ENCODE results near the gene AEBP2. TPM values are rescaled to one million over a fixed set of nuclear protein-coding genes. Genes with fewer than 3 reads are reported as not detected.

Gene AEBP2
- total and polyA plus RNA-seq, 8 donors = 9.0 to 18.6 (median 13.2) TPM

GRCh38 chr12:19482036-19482435 lies 42.7 kb downstream of the AEBP2 start:
- WGBS, 2 donors = 82 to 94% methylated on average over 3 of the region's 3 CpGs
- Histone ChIP-seq H3K4me1 (no peaks in the 10 kb centered on the region), H3K36me3 (no peaks in the 10 kb centered on the region), H3K27ac (no peak overlapping the region), H3K9me3 (no peaks in the 10 kb centered on the region), H3K4me3 (no peak overlapping the region), H3K27me3 (no peaks in the 10 kb centered on the region)
- intact Hi-C loops (cut with DNase I) = no loop called here
- DNase-seq = no peak
- ATAC-seq = no peak
- TF ChIP-seq, protein P1, sequence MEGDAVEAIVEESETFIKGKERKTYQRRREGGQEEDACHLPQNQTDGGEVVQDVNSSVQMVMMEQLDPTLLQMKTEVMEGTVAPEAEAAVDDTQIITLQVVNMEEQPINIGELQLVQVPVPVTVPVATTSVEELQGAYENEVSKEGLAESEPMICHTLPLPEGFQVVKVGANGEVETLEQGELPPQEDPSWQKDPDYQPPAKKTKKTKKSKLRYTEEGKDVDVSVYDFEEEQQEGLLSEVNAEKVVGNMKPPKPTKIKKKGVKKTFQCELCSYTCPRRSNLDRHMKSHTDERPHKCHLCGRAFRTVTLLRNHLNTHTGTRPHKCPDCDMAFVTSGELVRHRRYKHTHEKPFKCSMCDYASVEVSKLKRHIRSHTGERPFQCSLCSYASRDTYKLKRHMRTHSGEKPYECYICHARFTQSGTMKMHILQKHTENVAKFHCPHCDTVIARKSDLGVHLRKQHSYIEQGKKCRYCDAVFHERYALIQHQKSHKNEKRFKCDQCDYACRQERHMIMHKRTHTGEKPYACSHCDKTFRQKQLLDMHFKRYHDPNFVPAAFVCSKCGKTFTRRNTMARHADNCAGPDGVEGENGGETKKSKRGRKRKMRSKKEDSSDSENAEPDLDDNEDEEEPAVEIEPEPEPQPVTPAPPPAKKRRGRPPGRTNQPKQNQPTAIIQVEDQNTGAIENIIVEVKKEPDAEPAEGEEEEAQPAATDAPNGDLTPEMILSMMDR (IDR thresholded peaks at IDR 0.05) = no peak
- FAIRE-seq = no peak

DNA sequence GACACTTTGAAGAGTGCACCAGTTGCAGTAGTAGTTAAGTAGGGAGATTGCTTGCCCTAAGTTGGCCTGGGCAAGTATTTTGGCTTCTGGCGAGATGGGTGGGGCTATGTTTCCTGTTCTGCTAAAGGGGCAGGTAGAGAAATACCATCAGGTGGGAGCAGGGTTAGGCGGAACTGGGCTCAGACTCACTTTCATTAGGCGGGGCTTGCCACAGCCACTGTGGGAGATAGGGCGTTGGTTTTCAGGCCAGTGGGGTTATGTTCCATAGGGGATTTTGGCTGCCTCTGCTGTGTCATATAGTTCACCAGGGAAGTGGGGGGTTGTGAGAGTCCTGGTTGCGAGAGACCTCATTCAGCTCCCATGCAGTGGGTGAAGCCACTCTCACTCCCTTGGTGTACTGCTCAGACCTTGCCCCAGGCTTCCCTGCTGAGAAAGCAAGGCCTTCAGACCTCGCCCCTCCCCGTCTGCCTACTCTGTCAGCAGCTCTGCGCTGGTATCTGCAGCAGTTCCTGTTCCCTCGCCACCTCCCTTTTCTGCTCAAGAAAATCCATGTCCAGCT lies 43.3 kb downstream of the AEBP2 start:
- intact Hi-C loops (cut with DNase I) = no loop called here
- H3K4me1 ChIP-seq = no peaks in the 10 kb centered on the region
- ATAC-seq = peak in 3 of 4 donors; percentile 24 to 66 (median 55)
- no peaks in the 10 kb centered on the region for H3K27me3 ChIP-seq
- DNase-seq = no peak
- H3K4me3 ChIP-seq = no peak overlapping the region
- no peaks in the 10 kb centered on the region for H3K36me3 ChIP-seq
- TF ChIP-seq, protein P1 (IDR thresholded peaks at IDR 0.05) = no peak
- no peak for FAIRE-seq
- H3K9me3 ChIP-seq = no peaks in the 10 kb centered on the region
- 95 to 96% methylated on average over 9 of the region's 9 CpGs for WGBS, 2 donors
- H3K27ac ChIP-seq = no peak overlapping the region

DNA sequence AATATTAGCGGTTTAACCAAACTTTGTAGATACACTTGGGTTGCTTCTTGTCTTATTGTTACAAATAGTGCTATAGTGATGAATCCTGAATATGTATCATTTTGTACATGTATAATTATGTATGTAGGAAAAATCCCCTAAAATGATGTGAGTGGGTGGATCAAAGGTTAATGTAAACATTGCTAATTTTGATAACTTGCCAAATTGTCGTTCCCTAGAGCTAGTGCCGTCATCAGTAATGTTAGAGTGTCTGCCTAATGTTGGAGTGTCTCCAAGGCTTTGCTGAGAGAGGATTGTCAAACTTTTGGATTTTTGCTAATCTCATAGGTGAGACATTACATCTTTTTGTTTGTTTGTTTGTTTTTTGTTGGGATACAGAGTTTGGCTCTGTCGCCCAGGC lies 44.4 kb downstream of the AEBP2 start:
- no peak for DNase-seq
- intact Hi-C loops (cut with DNase I) = no loop called here
- FAIRE-seq = no peak

GRCh38 chr12:19484738-19485137 lies 45.4 kb downstream of the AEBP2 start:
- no peaks in the 10 kb centered on the region for H3K27me3 ChIP-seq
- no peaks in the 10 kb centered on the region for H3K36me3 ChIP-seq
- H3K27ac ChIP-seq = no peak overlapping the region
- ATAC-seq (no peak), DNase-seq (no peak), FAIRE-seq (no peak)
- TF ChIP-seq, protein P1 (IDR thresholded peaks at IDR 0.05) = no peak
- WGBS, 2 donors = 93 to 95% methylated on average over 3 of the region's 3 CpGs
- no peak overlapping the region for H3K4me3 ChIP-seq
- no peaks in the 10 kb centered on the region for H3K4me1 ChIP-seq
- no peaks in the 10 kb centered on the region for H3K9me3 ChIP-seq
- intact Hi-C loops (cut with DNase I) = no loop called here

More for the DNA sequence above, 44.4 kb downstream of the AEBP2 start:
- Histone ChIP-seq H3K4me3 (no peak overlapping the region), H3K36me3 (no peaks in the 10 kb centered on the region), H3K9me3 (no peaks in the 10 kb centered on the region), H3K4me1 (no peaks in the 10 kb centered on the region), H3K27ac (no peak overlapping the region), H3K27me3 (no peaks in the 10 kb centered on the region)
- TF ChIP-seq, protein P1 (IDR thresholded peaks at IDR 0.05) = no peak
- no peak for ATAC-seq
- 85 to 90% methylated on average over 4 of the region's 4 CpGs for WGBS, 2 donors

- TF ChIP-seq, protein P1 (IDR thresholded peaks at IDR 0.05) = no peak
- intact Hi-C loops (cut with DNase I) = no loop called here
- Histone ChIP-seq H3K9me3 (no peaks in the 10 kb centered on the region), H3K4me1 (no peaks in the 10 kb centered on the region), H3K4me3 (no peak overlapping the region), H3K36me3 (no peaks in the 10 kb centered on the region), H3K27ac (no peak overlapping the region), H3K27me3 (no peaks in the 10 kb centered on the region)
- ATAC-seq (no peak), FAIRE-seq (no peak), DNase-seq (no peak)
- WGBS, 2 donors = 83 to 85% methylated on average over 6 of the region's 6 CpGs
These were observed 45.9 kb downstream of the AEBP2 start for GRCh38 chr12:19485240-19485639.

Data from pancreas (tissue), 10 donors.